Peyer's patch (tissue), 4 donors: ENCODE data around the gene CD82. TPM values are rescaled to one million over a fixed set of nuclear protein-coding genes. Genes with fewer than 3 reads are reported as not detected.
"Not testable (repeated sequence)": the region's sequence is repeated elsewhere in the genome, so short reads cannot be mapped to it uniquely, and the experiment has no call there.

ENCODE experiments used
- DNase-seq, 3 donors: peaks; one replicate each; pipeline ENCODE4 v3.0.0-alpha.2; 2017 to 2019
- H3K27ac ChIP-seq, 4 donors: fragments of 200-600 bp; sonication (generic); one replicate each; pipeline ENCODE4 v1.5.1; 2016 to 2019
- H3K27me3 ChIP-seq, 2 donors: fragments of 200-600 bp; sonication (generic); one replicate each; pipeline ENCODE4 v1.5.1; 2019
- H3K36me3 ChIP-seq, 3 donors: fragments of 200-600 bp; sonication (generic); one replicate each; pipeline ENCODE4 v1.5.1; 2016 to 2019
- H3K4me1 ChIP-seq, 4 donors: fragments of 200-600 bp; sonication (generic); one replicate each; pipeline ENCODE4 v1.5.1; 2016 to 2019
- H3K4me3 ChIP-seq, 4 donors: fragments of 200-600 bp; sonication (generic); 1 replicate in 3 of 4; 2 replicates in 1 of 4; pipeline ENCODE4 v1.5.1; 2016 to 2019; ENCODE audit warnings: mild to moderate bottlenecking in 1 of 4
- H3K9me3 ChIP-seq, 4 donors: fragments of 200-600 bp; sonication (generic); one replicate each; pipeline ENCODE4 v1.5.1; 2016 to 2019; ENCODE audit warnings: mild to moderate bottlenecking in 1 of 4
- POLR2A ChIP-seq, 2 donors: fragments of 450-650 bp; IDR thresholded peaks; one replicate each; pipeline ENCODE4 v1.5.1; 2017; ENCODE audit warnings: antibody characterized with exemption in 2 of 2, mild to moderate bottlenecking in 2 of 2, moderate library complexity in 2 of 2
- total RNA-seq, 4 donors: library from RNA; depleted of rRNA; stranded (reverse); fragments of >200 nt; gene quantifications; one replicate each; pipeline ENCODE4 v1.1.0, GENCODE V29; 2016
- TF ChIP-seq, protein P1 (sequence below), 6 experiments: fragments of 450-650 bp in 4 of 6; fragments of 200-600 bp in 2 of 6; sonication (generic) in 1 of 6; IDR thresholded peaks; one replicate each; pipeline ENCODE4 v1.5.1; 2017 to 2019; ENCODE audit warnings: antibody characterized with exemption in 6 of 6, mild to moderate bottlenecking in 3 of 6, moderate library complexity in 1 of 6

Gene CD82
- total RNA-seq, 4 donors from 2014 or later: 40.4 to 140 (median 78.4) TPM

DNA sequence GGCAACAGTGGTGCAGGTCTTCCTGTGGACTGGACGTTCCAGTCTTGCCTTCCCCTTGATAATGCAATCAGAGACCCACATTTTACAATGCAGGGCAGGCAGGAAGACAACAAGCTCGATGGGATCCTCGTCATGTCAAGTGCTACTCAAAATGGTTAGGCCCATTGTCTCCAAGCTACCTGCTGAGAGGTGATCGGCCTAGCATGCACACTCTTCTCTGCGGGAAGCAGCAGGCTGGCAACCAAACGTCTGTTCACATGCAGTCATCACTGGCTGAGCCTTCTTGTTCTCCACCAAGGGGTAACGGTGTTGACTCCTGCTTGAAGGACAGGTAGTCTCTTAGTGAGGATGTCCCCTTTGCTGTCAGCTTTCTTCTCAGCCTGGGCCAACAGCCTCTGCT is 25.5 kb upstream of the CD82 start:
- Histone ChIP-seq H3K9me3 (no peaks in the 10 kb centered on the region), H3K27ac (no peak overlapping the region), H3K36me3 (no peaks in the 10 kb centered on the region), H3K27me3 (no peaks in the 10 kb centered on the region), H3K4me1 (peaks cover 0 to 4% (median 0%) of the 10 kb centered on the region in 4 donors), H3K4me3 (no peak overlapping the region)
- TF ChIP-seq POLR2A (IDR thresholded peaks at IDR 0.05): no peak
- TF ChIP-seq, protein P1, sequence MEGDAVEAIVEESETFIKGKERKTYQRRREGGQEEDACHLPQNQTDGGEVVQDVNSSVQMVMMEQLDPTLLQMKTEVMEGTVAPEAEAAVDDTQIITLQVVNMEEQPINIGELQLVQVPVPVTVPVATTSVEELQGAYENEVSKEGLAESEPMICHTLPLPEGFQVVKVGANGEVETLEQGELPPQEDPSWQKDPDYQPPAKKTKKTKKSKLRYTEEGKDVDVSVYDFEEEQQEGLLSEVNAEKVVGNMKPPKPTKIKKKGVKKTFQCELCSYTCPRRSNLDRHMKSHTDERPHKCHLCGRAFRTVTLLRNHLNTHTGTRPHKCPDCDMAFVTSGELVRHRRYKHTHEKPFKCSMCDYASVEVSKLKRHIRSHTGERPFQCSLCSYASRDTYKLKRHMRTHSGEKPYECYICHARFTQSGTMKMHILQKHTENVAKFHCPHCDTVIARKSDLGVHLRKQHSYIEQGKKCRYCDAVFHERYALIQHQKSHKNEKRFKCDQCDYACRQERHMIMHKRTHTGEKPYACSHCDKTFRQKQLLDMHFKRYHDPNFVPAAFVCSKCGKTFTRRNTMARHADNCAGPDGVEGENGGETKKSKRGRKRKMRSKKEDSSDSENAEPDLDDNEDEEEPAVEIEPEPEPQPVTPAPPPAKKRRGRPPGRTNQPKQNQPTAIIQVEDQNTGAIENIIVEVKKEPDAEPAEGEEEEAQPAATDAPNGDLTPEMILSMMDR (IDR thresholded peaks at IDR 0.05): no peak
- no peak for DNase-seq

DNA sequence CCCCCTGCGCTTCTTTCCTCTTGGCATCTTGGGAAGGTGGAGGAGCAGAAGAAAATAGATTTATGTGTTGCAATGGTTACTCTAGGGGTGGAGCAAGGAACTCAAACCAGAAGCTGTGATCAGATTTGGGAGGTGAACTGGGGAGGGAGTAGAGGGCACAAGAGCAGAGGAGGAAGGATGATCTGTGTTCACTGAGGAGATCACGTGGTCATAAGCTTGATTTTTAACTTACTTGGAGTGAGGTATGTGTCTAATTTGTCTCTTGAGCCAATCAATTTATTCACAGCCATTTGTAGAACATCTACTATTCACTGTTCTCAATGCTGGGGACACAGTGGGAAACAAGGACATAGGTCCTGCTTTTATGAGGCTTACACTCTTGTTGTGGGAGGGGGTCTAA is 24.8 kb upstream of the CD82 start:
- Histone ChIP-seq H3K4me3 (no peak overlapping the region), H3K36me3 (no peaks in the 10 kb centered on the region), H3K27ac (no peak overlapping the region), H3K9me3 (no peaks in the 10 kb centered on the region), H3K4me1 (peaks cover 0 to 4% (median 0%) of the 10 kb centered on the region in 4 donors), H3K27me3 (no peaks in the 10 kb centered on the region)
- TF ChIP-seq, protein P1 (IDR thresholded peaks at IDR 0.05): no peak
- TF ChIP-seq POLR2A (IDR thresholded peaks at IDR 0.05): no peak
- DNase-seq: no peak

DNA sequence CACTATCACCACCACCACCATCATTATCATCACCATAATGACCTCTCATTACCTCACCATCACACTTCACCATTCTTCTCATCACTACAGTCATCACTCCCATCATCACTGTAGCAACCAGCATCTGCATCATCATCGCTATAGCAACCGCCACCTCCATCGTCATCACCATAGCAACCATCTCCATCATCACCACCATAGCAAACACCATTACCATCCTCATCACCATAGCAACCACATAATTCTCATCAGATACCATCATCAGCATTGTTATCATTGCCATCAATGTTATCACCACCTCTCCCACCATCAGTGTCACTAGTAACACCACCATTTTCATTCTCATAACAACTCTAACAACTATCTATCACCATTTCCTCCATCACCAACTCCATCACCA is 23.1 kb upstream of the CD82 start:
- no peak overlapping the region for H3K27ac ChIP-seq
- H3K36me3 ChIP-seq: no peaks in the 10 kb centered on the region
- no peak overlapping the region for H3K4me3 ChIP-seq
- DNase-seq: no peak
- H3K4me1 ChIP-seq: peaks cover 0 to 4% (median 0%) of the 10 kb centered on the region in 4 donors
- no peak for TF ChIP-seq POLR2A (IDR thresholded peaks at IDR 0.05)
- TF ChIP-seq, protein P1 (IDR thresholded peaks at IDR 0.05): no peak
- H3K9me3 ChIP-seq: no peaks in the 10 kb centered on the region
- no peaks in the 10 kb centered on the region for H3K27me3 ChIP-seq

DNA sequence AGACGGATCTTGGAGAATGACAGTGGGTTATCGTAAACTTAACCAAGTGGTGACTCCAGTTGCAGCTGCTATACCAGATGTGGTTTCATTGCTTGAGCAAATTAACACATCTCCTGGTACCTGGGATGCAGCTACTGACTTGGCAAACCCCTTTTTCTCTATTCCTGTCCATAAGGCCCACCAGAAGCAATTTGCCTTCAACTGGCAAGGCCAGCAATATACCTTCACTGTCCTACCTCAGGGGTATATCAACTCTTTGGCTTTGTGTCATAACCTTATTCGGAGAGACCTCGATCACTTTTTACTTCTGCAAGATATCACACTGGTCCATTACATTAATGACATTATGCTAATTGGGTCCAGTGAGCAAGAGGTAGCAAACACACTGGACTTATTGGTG is 18.5 kb upstream of the CD82 start:
- not testable (repeated sequence) for H3K36me3 ChIP-seq, H3K27me3 ChIP-seq, H3K27ac ChIP-seq, H3K4me3 ChIP-seq, H3K4me1 ChIP-seq, H3K9me3 ChIP-seq, DNase-seq

DNA sequence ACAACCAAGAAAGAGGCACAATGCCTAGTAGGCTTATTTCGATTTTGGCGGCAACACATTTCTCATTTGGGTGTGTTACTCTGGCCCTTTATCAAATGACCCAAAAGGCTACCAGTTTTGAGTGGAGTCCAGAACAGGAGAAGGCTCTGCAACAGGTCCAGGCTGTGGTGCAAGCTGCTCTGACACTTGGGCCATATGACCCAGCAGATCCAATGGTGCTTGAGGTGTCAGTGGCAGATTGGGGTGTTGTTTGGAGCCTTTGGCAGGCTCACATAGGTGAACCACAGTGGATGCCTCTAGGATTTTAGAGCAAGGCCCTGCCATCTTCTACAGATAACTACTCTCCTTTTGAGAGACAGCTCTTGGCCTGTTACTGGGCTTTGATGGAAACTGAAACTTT is 17.9 kb upstream of the CD82 start:
- H3K27me3 ChIP-seq, H3K4me1 ChIP-seq, H3K4me3 ChIP-seq, DNase-seq, H3K27ac ChIP-seq, H3K9me3 ChIP-seq, H3K36me3 ChIP-seq: not testable (repeated sequence)

DNA sequence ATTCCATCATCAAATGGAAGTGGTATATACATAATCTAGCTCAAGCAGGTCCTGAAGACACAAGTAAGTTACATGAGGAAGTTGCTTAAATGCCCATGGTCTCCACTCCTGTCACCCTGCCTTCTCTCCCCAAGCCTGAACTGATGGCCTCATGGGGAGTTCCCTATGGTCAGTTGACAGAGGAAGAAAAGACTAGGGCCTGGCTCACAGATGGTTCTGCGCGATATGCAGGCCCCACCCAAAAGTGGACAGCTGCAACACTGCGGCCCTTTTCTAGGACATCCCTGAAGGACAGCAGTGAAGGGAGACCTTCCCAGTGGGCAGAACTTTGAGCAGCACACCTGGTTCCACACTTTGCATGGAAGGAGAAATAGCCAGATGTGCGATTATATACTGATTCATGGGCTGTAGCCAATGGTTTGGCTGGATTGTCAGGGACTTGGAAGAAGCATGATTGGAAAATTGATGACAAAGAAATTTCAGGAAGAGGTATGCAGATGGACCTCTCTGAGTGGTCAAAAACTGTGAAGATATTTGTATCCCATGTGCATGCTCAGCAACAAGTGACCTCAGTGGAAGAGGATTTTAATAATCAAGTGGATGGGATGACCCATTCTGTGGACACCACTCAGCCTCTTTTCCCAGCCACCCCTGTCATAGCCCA is 17.3 kb upstream of the CD82 start:
- H3K4me1 ChIP-seq: no peaks in the 10 kb centered on the region
- no peaks in the 10 kb centered on the region for H3K27me3 ChIP-seq
- TF ChIP-seq, protein P1 (IDR thresholded peaks at IDR 0.05): no peak
- TF ChIP-seq POLR2A (IDR thresholded peaks at IDR 0.05): no peak
- no peak overlapping the region for H3K4me3 ChIP-seq
- H3K9me3 ChIP-seq: no peaks in the 10 kb centered on the region
- no peak for DNase-seq
- no peak overlapping the region for H3K27ac ChIP-seq
- no peaks in the 10 kb centered on the region for H3K36me3 ChIP-seq

DNA sequence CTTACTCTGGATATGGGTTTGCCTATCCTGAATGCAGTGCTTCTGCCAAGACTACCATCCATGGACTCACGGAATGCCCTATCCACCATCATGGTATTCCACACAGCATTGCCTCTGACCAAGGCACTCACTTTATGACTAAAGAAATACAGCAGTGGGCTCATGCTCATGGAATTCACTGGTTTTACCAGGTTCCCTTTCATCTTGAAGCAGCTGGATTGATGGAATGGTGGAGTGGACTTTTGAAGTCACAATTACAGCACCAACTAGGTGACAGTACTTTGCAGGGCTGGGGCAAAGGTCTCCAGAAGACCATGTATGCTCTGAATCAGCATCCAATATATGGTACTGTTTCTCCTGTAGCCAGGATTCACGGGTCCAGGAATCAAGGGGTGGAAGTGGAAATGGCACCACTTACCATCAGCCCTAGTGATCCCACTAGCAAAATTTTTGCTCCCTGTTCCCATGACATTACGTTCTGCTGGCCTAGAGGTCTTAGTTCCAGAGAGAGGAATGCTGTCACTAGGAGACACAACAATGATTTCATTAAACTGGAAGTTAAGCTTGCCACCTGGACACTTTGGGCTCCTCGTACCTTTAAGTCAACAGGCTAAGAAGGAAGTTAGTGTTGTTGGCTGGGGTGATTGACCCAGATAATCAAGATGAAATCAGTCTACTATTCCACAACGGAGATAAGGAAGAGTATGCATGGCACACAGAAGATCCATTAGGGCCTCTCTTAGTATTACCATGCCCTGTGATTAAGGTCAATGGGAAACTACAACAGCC is 16.3 kb upstream of the CD82 start:
- peak in 1 of 3 donors; percentile 60 for DNase-seq
- not testable (repeated sequence) for H3K27ac ChIP-seq, H3K9me3 ChIP-seq, H3K4me1 ChIP-seq, H3K4me3 ChIP-seq, H3K27me3 ChIP-seq, H3K36me3 ChIP-seq
